Measurements from ENCODE around the gene INF2. TPM values are rescaled to one million over a fixed set of nuclear protein-coding genes. Genes with fewer than 3 reads are reported as not detected.

Gene INF2
- total RNA-seq, 1 experiment from 2014 or later, result 58.3 TPM

DNA sequence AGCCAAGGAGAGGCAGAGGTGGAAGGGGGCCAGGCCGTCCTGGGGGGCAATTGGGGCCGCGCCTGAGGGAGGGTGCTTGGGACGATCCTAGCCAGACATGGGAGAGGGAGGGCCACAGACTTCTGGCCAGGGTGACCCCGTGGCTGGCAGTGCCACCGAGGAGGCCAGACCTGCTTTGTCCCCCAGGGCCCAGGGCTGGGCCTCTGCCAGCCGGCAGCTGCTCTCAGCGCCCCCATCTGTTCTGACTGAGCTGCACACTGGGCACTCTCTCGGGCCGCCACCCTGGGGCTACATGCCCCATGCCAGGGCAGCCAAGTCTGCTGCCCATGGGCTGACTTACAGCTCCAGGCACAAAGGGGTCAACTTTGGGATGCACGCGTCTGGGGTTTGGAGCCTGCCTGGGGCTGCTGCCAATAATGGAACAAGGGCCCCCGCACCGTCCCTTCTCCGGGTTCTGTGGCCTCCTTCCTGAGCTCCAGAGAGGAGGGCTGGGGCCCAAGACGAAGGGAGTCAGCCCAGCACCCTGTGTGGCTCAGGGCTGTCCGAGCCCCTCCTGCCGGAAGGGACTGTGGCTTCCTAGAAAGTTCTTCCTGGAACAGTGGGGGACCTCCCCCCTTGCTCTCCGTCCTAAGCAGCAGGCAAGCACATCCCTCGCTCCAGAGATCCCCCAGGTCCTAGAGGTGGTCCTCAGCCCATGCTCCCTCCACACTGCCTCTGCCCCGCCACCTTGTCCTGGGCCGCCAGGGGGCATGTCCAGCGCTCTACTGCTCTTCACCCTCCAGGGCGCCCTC, 35.8 kb downstream of the INF2 start:
- peak; percentile 82 for DNase-seq

More for the DNA sequence above, 35.8 kb downstream of the INF2 start:
- no peak overlapping the region for H3K23ac ChIP-seq (ENCODE audit: insufficient read length, low read depth, low read length)
- H3K36me3 Mint-ChIP-seq (ENCODE audit: insufficient read depth in 1 of 3, low read depth in 3 of 3), result peaks cover 0 to 3% (median 0%) of the 10 kb centered on the region in 3 experiments; a peak in 2 of 7 replicates
- H3K4ac ChIP-seq (ENCODE audit: low read depth, low read length), result no peak overlapping the region
- no peak overlapping the region for H2AFZ ChIP-seq (ENCODE audit: low read length)
- no CpG with 5 or more reads among the region's 24 CpGs for WGBS (ENCODE audit: extremely low coverage, insufficient read length, low lambda C conversion rate)
- H4K20me1 ChIP-seq (ENCODE audit: control insufficient read depth, insufficient read depth, insufficient read length), result peaks cover 5% of the 10 kb centered on the region
- H3K79me2 ChIP-seq (ENCODE audit: insufficient read depth, low read length), result no peaks in the 10 kb centered on the region
- peaks cover 6 to 9% of the 10 kb centered on the region in 2 experiments for H3K4me1 Mint-ChIP-seq
- no peak overlapping the region for H2BK12ac ChIP-seq (ENCODE audit: insufficient read length, low read depth, low read length)
- peaks cover 29% of the 10 kb centered on the region for H3K27me3 Mint-ChIP-seq (ENCODE audit: low read depth)
- H4K91ac ChIP-seq (ENCODE audit: insufficient read length, low read depth, low read length), result no peak overlapping the region
- H3K23me2 ChIP-seq (ENCODE audit: insufficient read length, low read depth, low read length, poor library complexity, severe bottlenecking), result no peaks in the 10 kb centered on the region
- H3K14ac ChIP-seq (ENCODE audit: insufficient read depth, low read length), result no peak overlapping the region
- H3K18ac ChIP-seq (ENCODE audit: insufficient read length, low read depth, low read length), result no peak overlapping the region
- H3K9me3 Mint-ChIP-seq, result peaks cover 0 to 3% of the 10 kb centered on the region in 2 experiments; a peak in 1 of 5 replicates
- H3K4me3 Mint-ChIP-seq, result peak overlapping the region; percentile 65 to 79
- H3K4me2 ChIP-seq (ENCODE audit: insufficient read depth, insufficient read length, low read length), result peak overlapping the region; percentile 63
- TF ChIP-seq, protein P1, sequence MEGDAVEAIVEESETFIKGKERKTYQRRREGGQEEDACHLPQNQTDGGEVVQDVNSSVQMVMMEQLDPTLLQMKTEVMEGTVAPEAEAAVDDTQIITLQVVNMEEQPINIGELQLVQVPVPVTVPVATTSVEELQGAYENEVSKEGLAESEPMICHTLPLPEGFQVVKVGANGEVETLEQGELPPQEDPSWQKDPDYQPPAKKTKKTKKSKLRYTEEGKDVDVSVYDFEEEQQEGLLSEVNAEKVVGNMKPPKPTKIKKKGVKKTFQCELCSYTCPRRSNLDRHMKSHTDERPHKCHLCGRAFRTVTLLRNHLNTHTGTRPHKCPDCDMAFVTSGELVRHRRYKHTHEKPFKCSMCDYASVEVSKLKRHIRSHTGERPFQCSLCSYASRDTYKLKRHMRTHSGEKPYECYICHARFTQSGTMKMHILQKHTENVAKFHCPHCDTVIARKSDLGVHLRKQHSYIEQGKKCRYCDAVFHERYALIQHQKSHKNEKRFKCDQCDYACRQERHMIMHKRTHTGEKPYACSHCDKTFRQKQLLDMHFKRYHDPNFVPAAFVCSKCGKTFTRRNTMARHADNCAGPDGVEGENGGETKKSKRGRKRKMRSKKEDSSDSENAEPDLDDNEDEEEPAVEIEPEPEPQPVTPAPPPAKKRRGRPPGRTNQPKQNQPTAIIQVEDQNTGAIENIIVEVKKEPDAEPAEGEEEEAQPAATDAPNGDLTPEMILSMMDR (conservative IDR thresholded peaks at IDR 0.05), result peak; percentile 54
- H3K9me3 ChIP-seq (ENCODE audit: control insufficient read depth, low read depth, low read length), result no peaks in the 10 kb centered on the region
- H3K9ac ChIP-seq (ENCODE audit: extremely low read depth, insufficient read length, low read length), result no peak overlapping the region
- no peak overlapping the region for H2BK120ac ChIP-seq (ENCODE audit: low read depth, low read length, poor library complexity, severe bottlenecking)
- H2AK5ac ChIP-seq (ENCODE audit: insufficient read length, low read length), result no peak overlapping the region
- H2BK20ac ChIP-seq (ENCODE audit: low read depth, low read length, poor library complexity, severe bottlenecking), result no peak overlapping the region
- no peak overlapping the region for H2BK15ac ChIP-seq (ENCODE audit: low read depth, low read length)
- H3K56ac ChIP-seq (ENCODE audit: insufficient read length, low read depth, low read length), result no peak overlapping the region
- no peak overlapping the region; a peak in 1 of 7 replicates for H3K27ac Mint-ChIP-seq
- H3T11ph ChIP-seq (ENCODE audit: low read length), result no peak overlapping the region
- no peak overlapping the region for H2BK5ac ChIP-seq (ENCODE audit: insufficient read length, low read length)
- H3K27me3 ChIP-seq (ENCODE audit: insufficient read depth, low read length), result no peaks in the 10 kb centered on the region; the same call in 1 of the 2 replicates
- no peak overlapping the region for H4K8ac ChIP-seq (replicated peaks; ENCODE audit: insufficient read length, low read depth, low read length)
- no peaks in the 10 kb centered on the region for H3K79me1 ChIP-seq (ENCODE audit: insufficient read depth, low read depth, low read length, poor library complexity, severe bottlenecking)
- H4K5ac ChIP-seq (ENCODE audit: insufficient read length, low read depth, low read length), result no peak overlapping the region
- no peaks in the 10 kb centered on the region for H3K4me1 ChIP-seq (ENCODE audit: insufficient read depth, low read length)
- H3K27ac ChIP-seq (ENCODE audit: insufficient read length, low read depth, low read length), result no peak overlapping the region

Measured in H9 (cell line).